ENCODE results near the gene DPY19L3.
"Not testable (repeated sequence)": the region's sequence is repeated elsewhere in the genome, so short reads cannot be mapped to it uniquely, and the experiment has no call there.

DPY19L3 gene

GRCh38 chr19:32374362-32374761 lies 31.2 kb upstream of the DPY19L3 start:
- not testable (repeated sequence) for H3K9me3 Mint-ChIP-seq; H3K4me3 Mint-ChIP-seq; H3K27ac Mint-ChIP-seq; H3K27me3 Mint-ChIP-seq; H3K4me1 Mint-ChIP-seq (ENCODE audit: low read depth)
- H3K36me3 Mint-ChIP-seq (ENCODE audit: low read depth): peaks cover 55% of the 10 kb centered on the region

GRCh38 chr19:32377088-32377487 lies 28.5 kb upstream of the DPY19L3 start:
- not testable (repeated sequence) for H3K27ac Mint-ChIP-seq; H3K9me3 Mint-ChIP-seq; H3K27me3 Mint-ChIP-seq; H3K4me3 Mint-ChIP-seq; H3K4me1 Mint-ChIP-seq (ENCODE audit: low read depth)
- H3K36me3 Mint-ChIP-seq (ENCODE audit: low read depth): peaks cover 50% of the 10 kb centered on the region

- no peaks in the 10 kb centered on the region for H3K27me3 Mint-ChIP-seq
- H3K36me3 Mint-ChIP-seq (ENCODE audit: low read depth): peaks cover 45% of the 10 kb centered on the region
- no peaks in the 10 kb centered on the region for H3K4me1 Mint-ChIP-seq (ENCODE audit: low read depth)
- H3K27ac Mint-ChIP-seq: no peak overlapping the region
- H3K4me3 Mint-ChIP-seq: no peak overlapping the region
- no peaks in the 10 kb centered on the region for H3K9me3 Mint-ChIP-seq
Measured at GRCh38 chr19:32380269-32380668, 25.3 kb upstream of the DPY19L3 start.

- Mint-ChIP-seq H3K4me3 (no peak overlapping the region), H3K27ac (no peak overlapping the region), H3K36me3 (ENCODE audit: low read depth) (peaks cover 17% of the 10 kb centered on the region), H3K4me1 (ENCODE audit: low read depth) (no peaks in the 10 kb centered on the region), H3K27me3 (no peaks in the 10 kb centered on the region), H3K9me3 (no peaks in the 10 kb centered on the region)
Measured at GRCh38 chr19:32387701-32388392, 17.7 kb upstream of the DPY19L3 start.

GRCh38 chr19:32388393-32388855 lies 17.1 kb upstream of the DPY19L3 start:
- H3K9me3 Mint-ChIP-seq: no peaks in the 10 kb centered on the region
- H3K4me1 Mint-ChIP-seq (ENCODE audit: low read depth): no peaks in the 10 kb centered on the region
- no peaks in the 10 kb centered on the region for H3K27me3 Mint-ChIP-seq

GRCh38 chr19:32392901-32393300 lies 12.7 kb upstream of the DPY19L3 start:
- Mint-ChIP-seq H3K36me3 (ENCODE audit: low read depth) (peaks cover 14% of the 10 kb centered on the region), H3K4me1 (ENCODE audit: low read depth) (peaks cover 11% of the 10 kb centered on the region), H3K4me3 (no peak overlapping the region), H3K27me3 (no peaks in the 10 kb centered on the region), H3K9me3 (no peaks in the 10 kb centered on the region), H3K27ac (no peak overlapping the region)

More at GRCh38 chr19:32388393-32388855, 17.1 kb upstream of the DPY19L3 start:
- H3K27ac Mint-ChIP-seq: no peak overlapping the region
- peaks cover 11% of the 10 kb centered on the region for H3K36me3 Mint-ChIP-seq (ENCODE audit: low read depth)
- H3K4me3 Mint-ChIP-seq: no peak overlapping the region

GRCh38 chr19:32396046-32396652 lies 9.4 kb upstream of the DPY19L3 start:
- H3K36me3 Mint-ChIP-seq (ENCODE audit: low read depth): peaks cover 14% of the 10 kb centered on the region
- H3K4me3 Mint-ChIP-seq: peak overlapping the region; percentile 1
- no peaks in the 10 kb centered on the region for H3K9me3 Mint-ChIP-seq
- H3K27me3 Mint-ChIP-seq: no peaks in the 10 kb centered on the region
- peaks cover 11% of the 10 kb centered on the region for H3K4me1 Mint-ChIP-seq (ENCODE audit: low read depth)
- peak overlapping the region; percentile 68 for H3K27ac Mint-ChIP-seq

- peaks cover 14% of the 10 kb centered on the region for H3K36me3 Mint-ChIP-seq (ENCODE audit: low read depth)
- peaks cover 11% of the 10 kb centered on the region for H3K4me1 Mint-ChIP-seq (ENCODE audit: low read depth)
- no peak overlapping the region for H3K4me3 Mint-ChIP-seq
- no peak overlapping the region for H3K27ac Mint-ChIP-seq
- no peaks in the 10 kb centered on the region for H3K9me3 Mint-ChIP-seq
- no peaks in the 10 kb centered on the region for H3K27me3 Mint-ChIP-seq
Measured at GRCh38 chr19:32397671-32398101, 7.9 kb upstream of the DPY19L3 start.

GRCh38 chr19:32401992-32402391 lies 3.6 kb upstream of the DPY19L3 start:
- Mint-ChIP-seq H3K4me1 (ENCODE audit: low read depth) (peaks cover 22% of the 10 kb centered on the region), H3K9me3 (no peaks in the 10 kb centered on the region), H3K27ac (no peak overlapping the region), H3K27me3 (no peaks in the 10 kb centered on the region), H3K36me3 (ENCODE audit: low read depth) (no peaks in the 10 kb centered on the region), H3K4me3 (no peak overlapping the region)

- Mint-ChIP-seq H3K9me3 (no peaks in the 10 kb centered on the region), H3K27ac (peak overlapping the region; percentile 89), H3K27me3 (no peaks in the 10 kb centered on the region), H3K4me3 (peak overlapping the region; percentile 86), H3K36me3 (ENCODE audit: low read depth) (peaks cover 8% of the 10 kb centered on the region), H3K4me1 (ENCODE audit: low read depth) (peaks cover 23% of the 10 kb centered on the region)
Measured at GRCh38 chr19:32403291-32403995, 2.1 kb upstream of the DPY19L3 start.

- H3K4me3 Mint-ChIP-seq: peak overlapping the region; percentile 86
- H3K27ac Mint-ChIP-seq: peak overlapping the region; percentile 89
Measured at GRCh38 chr19:32404213-32404932, 1.2 kb upstream of the DPY19L3 start.

GRCh38 chr19:32404933-32405430 lies 588 bp upstream of the DPY19L3 start:
- Mint-ChIP-seq H3K27me3 (no peaks in the 10 kb centered on the region), H3K27ac (peak overlapping the region; percentile 89), H3K4me1 (ENCODE audit: low read depth) (peaks cover 23% of the 10 kb centered on the region), H3K36me3 (ENCODE audit: low read depth) (peaks cover 22% of the 10 kb centered on the region), H3K9me3 (no peaks in the 10 kb centered on the region), H3K4me3 (peak overlapping the region; percentile 86)

More at GRCh38 chr19:32404213-32404932, 1.2 kb upstream of the DPY19L3 start:
- Mint-ChIP-seq H3K27me3 (no peaks in the 10 kb centered on the region), H3K36me3 (ENCODE audit: low read depth) (peaks cover 16% of the 10 kb centered on the region), H3K4me1 (ENCODE audit: low read depth) (peaks cover 23% of the 10 kb centered on the region), H3K9me3 (no peaks in the 10 kb centered on the region)

- peaks cover 33% of the 10 kb centered on the region for H3K36me3 Mint-ChIP-seq (ENCODE audit: low read depth)
- no peaks in the 10 kb centered on the region for H3K27me3 Mint-ChIP-seq
- H3K4me3 Mint-ChIP-seq: peak overlapping the region; percentile 86
- peak overlapping the region; percentile 73 for H3K27ac Mint-ChIP-seq
- H3K9me3 Mint-ChIP-seq: no peaks in the 10 kb centered on the region
- H3K4me1 Mint-ChIP-seq (ENCODE audit: low read depth): peaks cover 23% of the 10 kb centered on the region
Measured at GRCh38 chr19:32406161-32407003, 812 bp downstream of the DPY19L3 start.

Data from stimulated activated naive CD8-positive, alpha-beta T cell treated with anti-CD3 and anti-CD28 coated beads, Interleukin-15, Interleukin-2, amounts not matched to agents 100 ng/mL and 50 ng/mL, for 24 hours (primary cell).